ENCODE data around the gene CGNL1. TPM values are rescaled to one million over a fixed set of nuclear protein-coding genes. Genes with fewer than 3 reads are reported as not detected.

CGNL1 gene
- total RNA-seq, 2 donors from 2014 or later = 16.4 to 29.8 TPM

- Histone ChIP-seq H3K4me1 (peaks cover 0 to 21% of the 10 kb centered on the region in 2 donors), H3K27me3 (no peaks in the 10 kb centered on the region), H3K27ac (no peak overlapping the region), H3K9me3 (no peaks in the 10 kb centered on the region), H3K4me3 (no peak overlapping the region), H3K36me3 (no peaks in the 10 kb centered on the region)
- DNase-seq (ENCODE audit: low spot score) = no peak
- TF ChIP-seq CTCF (IDR thresholded peaks at IDR 0.05) = no peak
These were observed 145.2 kb downstream of the CGNL1 start for GRCh38 chr15:57521503-57521902.

GRCh38 chr15:57522148-57522547, 145.8 kb downstream of the CGNL1 start:
- Histone ChIP-seq H3K4me1 (peaks cover 0 to 25% of the 10 kb centered on the region in 2 donors), H3K36me3 (no peaks in the 10 kb centered on the region), H3K9me3 (no peaks in the 10 kb centered on the region), H3K27ac (no peak overlapping the region), H3K4me3 (no peak overlapping the region), H3K27me3 (no peaks in the 10 kb centered on the region)
- no peak for TF ChIP-seq CTCF (IDR thresholded peaks at IDR 0.05)
- no peak for DNase-seq (ENCODE audit: low spot score)

- Histone ChIP-seq H3K4me1 (peaks cover 0 to 25% of the 10 kb centered on the region in 2 donors), H3K27me3 (no peaks in the 10 kb centered on the region), H3K9me3 (no peaks in the 10 kb centered on the region), H3K27ac (no peak overlapping the region), H3K4me3 (no peak overlapping the region), H3K36me3 (no peaks in the 10 kb centered on the region)
- DNase-seq (ENCODE audit: low spot score) = no peak
- no peak for TF ChIP-seq CTCF (IDR thresholded peaks at IDR 0.05)
These were observed 149.3 kb downstream of the CGNL1 start for GRCh38 chr15:57525581-57525980.

GRCh38 chr15:57526076-57526475, 149.8 kb downstream of the CGNL1 start:
- H3K4me1 ChIP-seq = peaks cover 0 to 25% of the 10 kb centered on the region in 2 donors
- no peak for DNase-seq (ENCODE audit: low spot score)
- no peaks in the 10 kb centered on the region for H3K27me3 ChIP-seq
- H3K27ac ChIP-seq = no peak overlapping the region
- H3K4me3 ChIP-seq = no peak overlapping the region
- TF ChIP-seq CTCF (IDR thresholded peaks at IDR 0.05) = no peak
- H3K36me3 ChIP-seq = no peaks in the 10 kb centered on the region
- H3K9me3 ChIP-seq = no peaks in the 10 kb centered on the region

GRCh38 chr15:57526615-57527014, 150.3 kb downstream of the CGNL1 start:
- no peak overlapping the region for H3K4me3 ChIP-seq
- DNase-seq (ENCODE audit: low spot score) = no peak
- no peak for TF ChIP-seq CTCF (IDR thresholded peaks at IDR 0.05)

GRCh38 chr15:57527382-57528091, 151.2 kb downstream of the CGNL1 start:
- no peak for DNase-seq (ENCODE audit: low spot score)
- Histone ChIP-seq H3K4me3 (no peak overlapping the region), H3K9me3 (no peaks in the 10 kb centered on the region), H3K36me3 (no peaks in the 10 kb centered on the region), H3K27ac (no peak overlapping the region), H3K27me3 (no peaks in the 10 kb centered on the region), H3K4me1 (peaks cover 0 to 17% of the 10 kb centered on the region in 2 donors)
- peak; percentile 42 to 74 for TF ChIP-seq CTCF (IDR thresholded peaks at IDR 0.05)

More at GRCh38 chr15:57526615-57527014, 150.3 kb downstream of the CGNL1 start:
- Histone ChIP-seq H3K9me3 (no peaks in the 10 kb centered on the region), H3K27me3 (no peaks in the 10 kb centered on the region), H3K36me3 (no peaks in the 10 kb centered on the region), H3K4me1 (peaks cover 0 to 24% of the 10 kb centered on the region in 2 donors), H3K27ac (no peak overlapping the region)
